ENCODE data around the gene C10orf105. TPM values are rescaled to one million over a fixed set of nuclear protein-coding genes. Genes with fewer than 3 reads are reported as not detected.

C10orf105 gene
- total RNA-seq, 1 experiment from 2014 or later: not detected

- peaks cover 6% of the 10 kb centered on the region; the same call in 1 of the 2 replicates for H4K20me1 ChIP-seq (ENCODE audit: insufficient read depth, low read depth, low read length)
- no peak overlapping the region for H3K27ac ChIP-seq (ENCODE audit: low read length)
- no peak overlapping the region for H2AFZ ChIP-seq (ENCODE audit: low read length)
- no peaks in the 10 kb centered on the region for H3K9me3 ChIP-seq (ENCODE audit: low read length)
- no peaks in the 10 kb centered on the region for H3K79me2 ChIP-seq (ENCODE audit: low read length)
- H3K4me2 ChIP-seq (ENCODE audit: low read depth, low read length, poor library complexity, severe bottlenecking): no peak overlapping the region
- DNase-seq: no peak
- no peak overlapping the region for H3K9ac ChIP-seq (ENCODE audit: low read length)
- no peaks in the 10 kb centered on the region for H3K9me2 ChIP-seq (replicated peaks; ENCODE audit: insufficient read depth, low read length)
- H3K36me3 ChIP-seq (ENCODE audit: insufficient read depth, low read length): no peaks in the 10 kb centered on the region
- peaks cover 44% of the 10 kb centered on the region for H3K4me1 ChIP-seq (ENCODE audit: low read length)
- H3K4me3 ChIP-seq (ENCODE audit: low read length): no peak overlapping the region
- H3K27me3 ChIP-seq (ENCODE audit: low read length): no peaks in the 10 kb centered on the region
These were observed 33.7 kb upstream of the C10orf105 start for GRCh38 chr10:71753091-71753959.

- H3K36me3 ChIP-seq (ENCODE audit: insufficient read depth, low read length): no peaks in the 10 kb centered on the region
- no peaks in the 10 kb centered on the region for H3K79me2 ChIP-seq (ENCODE audit: low read length)
- no peak overlapping the region for H3K27ac ChIP-seq (ENCODE audit: low read length)
- H3K27me3 ChIP-seq (ENCODE audit: low read length): no peaks in the 10 kb centered on the region
- no peaks in the 10 kb centered on the region for H3K9me3 ChIP-seq (ENCODE audit: low read length)
- H3K4me2 ChIP-seq (ENCODE audit: low read depth, low read length, poor library complexity, severe bottlenecking): no peak overlapping the region
- H3K9me2 ChIP-seq (replicated peaks; ENCODE audit: insufficient read depth, low read length): no peaks in the 10 kb centered on the region
- H3K4me3 ChIP-seq (ENCODE audit: low read length): no peak overlapping the region
- no peak for DNase-seq
- peaks cover 6% of the 10 kb centered on the region; the same call in 1 of the 2 replicates for H4K20me1 ChIP-seq (ENCODE audit: insufficient read depth, low read depth, low read length)
- H3K9ac ChIP-seq (ENCODE audit: low read length): no peak overlapping the region
- no peak overlapping the region for H2AFZ ChIP-seq (ENCODE audit: low read length)
- H3K4me1 ChIP-seq (ENCODE audit: low read length): peaks cover 52% of the 10 kb centered on the region
These were observed 33.0 kb upstream of the C10orf105 start for GRCh38 chr10:71752391-71753090.

- H3K4me1 ChIP-seq (ENCODE audit: low read length): peaks cover 61% of the 10 kb centered on the region
These were observed 32.1 kb upstream of the C10orf105 start for GRCh38 chr10:71751515-71752224.

GRCh38 chr10:71750986-71751385 lies 31.4 kb upstream of the C10orf105 start:
- no peak overlapping the region for H3K27ac ChIP-seq (ENCODE audit: low read length)
- H4K20me1 ChIP-seq (ENCODE audit: insufficient read depth, low read depth, low read length): peaks cover 6% of the 10 kb centered on the region; the same call in 1 of the 2 replicates
- no peak overlapping the region for H2AFZ ChIP-seq (ENCODE audit: low read length)
- no peaks in the 10 kb centered on the region for H3K9me2 ChIP-seq (replicated peaks; ENCODE audit: insufficient read depth, low read length)
- H3K4me2 ChIP-seq (ENCODE audit: low read depth, low read length, poor library complexity, severe bottlenecking): no peak overlapping the region
- H3K9me3 ChIP-seq (ENCODE audit: low read length): no peaks in the 10 kb centered on the region
- DNase-seq: no peak
- no peak overlapping the region for H3K4me3 ChIP-seq (ENCODE audit: low read length)
- H3K36me3 ChIP-seq (ENCODE audit: insufficient read depth, low read length): no peaks in the 10 kb centered on the region
- H3K4me1 ChIP-seq (ENCODE audit: low read length): peaks cover 68% of the 10 kb centered on the region
- no peaks in the 10 kb centered on the region for H3K79me2 ChIP-seq (ENCODE audit: low read length)
- H3K9ac ChIP-seq (ENCODE audit: low read length): no peak overlapping the region
- H3K27me3 ChIP-seq (ENCODE audit: low read length): no peaks in the 10 kb centered on the region

More at GRCh38 chr10:71751515-71752224, 32.1 kb upstream of the C10orf105 start:
- Histone ChIP-seq H3K27me3 (ENCODE audit: low read length) (no peaks in the 10 kb centered on the region), H3K27ac (ENCODE audit: low read length) (no peak overlapping the region), H3K4me2 (ENCODE audit: low read depth, low read length, poor library complexity, severe bottlenecking) (no peak overlapping the region), H3K9me3 (ENCODE audit: low read length) (no peaks in the 10 kb centered on the region), H2AFZ (ENCODE audit: low read length) (no peak overlapping the region), H4K20me1 (ENCODE audit: insufficient read depth, low read depth, low read length) (peaks cover 6% of the 10 kb centered on the region; the same call in 1 of the 2 replicates), H3K36me3 (ENCODE audit: insufficient read depth, low read length) (no peaks in the 10 kb centered on the region), H3K9ac (ENCODE audit: low read length) (no peak overlapping the region), H3K79me2 (ENCODE audit: low read length) (no peaks in the 10 kb centered on the region), H3K4me3 (ENCODE audit: low read length) (no peak overlapping the region), H3K9me2 (replicated peaks; ENCODE audit: insufficient read depth, low read length) (no peaks in the 10 kb centered on the region)
- DNase-seq: no peak

GRCh38 chr10:71750124-71750841 lies 30.7 kb upstream of the C10orf105 start:
- Histone ChIP-seq H3K9ac (ENCODE audit: low read length) (no peak overlapping the region), H3K4me3 (ENCODE audit: low read length) (no peak overlapping the region), H4K20me1 (ENCODE audit: insufficient read depth, low read depth, low read length) (peaks cover 6% of the 10 kb centered on the region; the same call in 1 of the 2 replicates), H3K9me2 (replicated peaks; ENCODE audit: insufficient read depth, low read length) (no peaks in the 10 kb centered on the region), H3K27me3 (ENCODE audit: low read length) (no peaks in the 10 kb centered on the region), H3K9me3 (ENCODE audit: low read length) (no peaks in the 10 kb centered on the region), H2AFZ (ENCODE audit: low read length) (no peak overlapping the region), H3K79me2 (ENCODE audit: low read length) (no peaks in the 10 kb centered on the region), H3K4me2 (ENCODE audit: low read depth, low read length, poor library complexity, severe bottlenecking) (no peak overlapping the region), H3K36me3 (ENCODE audit: insufficient read depth, low read length) (no peaks in the 10 kb centered on the region), H3K27ac (ENCODE audit: low read length) (no peak overlapping the region), H3K4me1 (ENCODE audit: low read length) (peaks cover 70% of the 10 kb centered on the region)
- DNase-seq: no peak

- Histone ChIP-seq H3K27ac (ENCODE audit: low read length) (no peak overlapping the region), H3K36me3 (ENCODE audit: insufficient read depth, low read length) (no peaks in the 10 kb centered on the region), H3K4me3 (ENCODE audit: low read length) (no peak overlapping the region), H3K79me2 (ENCODE audit: low read length) (no peaks in the 10 kb centered on the region), H3K4me2 (ENCODE audit: low read depth, low read length, poor library complexity, severe bottlenecking) (no peak overlapping the region), H3K9ac (ENCODE audit: low read length) (no peak overlapping the region), H2AFZ (ENCODE audit: low read length) (no peak overlapping the region), H3K9me3 (ENCODE audit: low read length) (no peaks in the 10 kb centered on the region), H4K20me1 (ENCODE audit: insufficient read depth, low read depth, low read length) (peaks cover under 1% of the 10 kb centered on the region; the same call in 1 of the 2 replicates), H3K9me2 (replicated peaks; ENCODE audit: insufficient read depth, low read length) (no peaks in the 10 kb centered on the region), H3K4me1 (ENCODE audit: low read length) (peaks cover 70% of the 10 kb centered on the region), H3K27me3 (ENCODE audit: low read length) (no peaks in the 10 kb centered on the region)
- no peak for DNase-seq
These were observed 29.8 kb upstream of the C10orf105 start for GRCh38 chr10:71749396-71749795.

GRCh38 chr10:71748671-71749191 lies 29.2 kb upstream of the C10orf105 start:
- H3K36me3 ChIP-seq (ENCODE audit: insufficient read depth, low read length): no peaks in the 10 kb centered on the region
- H2AFZ ChIP-seq (ENCODE audit: low read length): peak overlapping the region; percentile 41; the same call in 1 of the 2 replicates
- H3K9me2 ChIP-seq (replicated peaks; ENCODE audit: insufficient read depth, low read length): no peaks in the 10 kb centered on the region
- no peaks in the 10 kb centered on the region for H3K79me2 ChIP-seq (ENCODE audit: low read length)
- no peak overlapping the region for H3K27ac ChIP-seq (ENCODE audit: low read length)
- no peaks in the 10 kb centered on the region for H3K27me3 ChIP-seq (ENCODE audit: low read length)
- no peaks in the 10 kb centered on the region for H3K9me3 ChIP-seq (ENCODE audit: low read length)
- no peaks in the 10 kb centered on the region; the same call in 1 of the 2 replicates for H4K20me1 ChIP-seq (ENCODE audit: insufficient read depth, low read depth, low read length)
- peak overlapping the region; percentile 36 for H3K4me2 ChIP-seq (ENCODE audit: low read depth, low read length, poor library complexity, severe bottlenecking)
- no peak overlapping the region for H3K4me3 ChIP-seq (ENCODE audit: low read length)
- DNase-seq: peak; percentile 74
- peaks cover 65% of the 10 kb centered on the region for H3K4me1 ChIP-seq (ENCODE audit: low read length)
- peak overlapping the region; percentile 38 for H3K9ac ChIP-seq (ENCODE audit: low read length)
